Activated CD4-positive, alpha-beta T cell treated with anti-CD3 and anti-CD28 coated beads, Interleukin-10, Interleukin-2, amounts not matched to agents 100 ng/mL and 50 ng/mL, durations not matched to agents 16 hours and 8 hours (primary cell): ENCODE measurements around the gene LINGO3.
"Not testable (repeated sequence)": the region's sequence is repeated elsewhere in the genome, so short reads cannot be mapped to it uniquely, and the experiment has no call there.

Experiments
- DNase-seq: peaks from one replicate; pipeline ENCODE4 v3.0.0-alpha.2; 2020

Gene LINGO3

GRCh38 chr19:2308114-2308556, at the start of gene LINGO3:
TSS of gene LINGO3 (minus strand) at chr19:2308154. CDS start at chr19:2291776, 16,378 bp downstream.
- no peak for DNase-seq

GRCh38 chr19:2356036-2356646, 48.2 kb upstream of the LINGO3 start:
- no peak for DNase-seq

- no peak for DNase-seq
Observed at GRCh38 chr19:2355168-2356035, 47.4 kb upstream of the LINGO3 start.

- no peak for DNase-seq
Observed at GRCh38 chr19:2354670-2355069, 46.7 kb upstream of the LINGO3 start.

GRCh38 chr19:2353887-2354592, 46.1 kb upstream of the LINGO3 start:
- DNase-seq: no peak

GRCh38 chr19:2353159-2353886, 45.4 kb upstream of the LINGO3 start:
- no peak for DNase-seq

- DNase-seq: no peak
Observed at GRCh38 chr19:2352121-2352520, 44.2 kb upstream of the LINGO3 start.

- DNase-seq: no peak
Observed at GRCh38 chr19:2351591-2351990, 43.6 kb upstream of the LINGO3 start.

GRCh38 chr19:2350656-2351055, 42.7 kb upstream of the LINGO3 start:
- no peak for DNase-seq

- DNase-seq: not testable (repeated sequence)
Observed at GRCh38 chr19:2349818-2350217, 41.9 kb upstream of the LINGO3 start.

- no peak for DNase-seq
Observed at GRCh38 chr19:2345794-2346663, 38.1 kb upstream of the LINGO3 start.

- DNase-seq: no peak
Observed at GRCh38 chr19:2345076-2345475, 37.1 kb upstream of the LINGO3 start.

GRCh38 chr19:2344381-2344870, 36.5 kb upstream of the LINGO3 start:
- no peak for DNase-seq

GRCh38 chr19:2343289-2343982, 35.5 kb upstream of the LINGO3 start:
- DNase-seq: no peak

GRCh38 chr19:2342656-2343288, 34.8 kb upstream of the LINGO3 start:
- no peak for DNase-seq

- DNase-seq: no peak
Observed at GRCh38 chr19:2341982-2342381, 34.0 kb upstream of the LINGO3 start.

GRCh38 chr19:2341244-2341751, 33.3 kb upstream of the LINGO3 start:
- no peak for DNase-seq

GRCh38 chr19:2340496-2341243, 32.7 kb upstream of the LINGO3 start:
- DNase-seq: no peak

- no peak for DNase-seq
Observed at GRCh38 chr19:2339644-2340310, 31.8 kb upstream of the LINGO3 start.
